ENCODE results near the gene MCAM. TPM values are rescaled to one million over a fixed set of nuclear protein-coding genes. Genes with fewer than 3 reads are reported as not detected.

The MCAM gene
- total RNA-seq, 2 donors from 2014 or later = 0.74 to 1.7 TPM

DNA sequence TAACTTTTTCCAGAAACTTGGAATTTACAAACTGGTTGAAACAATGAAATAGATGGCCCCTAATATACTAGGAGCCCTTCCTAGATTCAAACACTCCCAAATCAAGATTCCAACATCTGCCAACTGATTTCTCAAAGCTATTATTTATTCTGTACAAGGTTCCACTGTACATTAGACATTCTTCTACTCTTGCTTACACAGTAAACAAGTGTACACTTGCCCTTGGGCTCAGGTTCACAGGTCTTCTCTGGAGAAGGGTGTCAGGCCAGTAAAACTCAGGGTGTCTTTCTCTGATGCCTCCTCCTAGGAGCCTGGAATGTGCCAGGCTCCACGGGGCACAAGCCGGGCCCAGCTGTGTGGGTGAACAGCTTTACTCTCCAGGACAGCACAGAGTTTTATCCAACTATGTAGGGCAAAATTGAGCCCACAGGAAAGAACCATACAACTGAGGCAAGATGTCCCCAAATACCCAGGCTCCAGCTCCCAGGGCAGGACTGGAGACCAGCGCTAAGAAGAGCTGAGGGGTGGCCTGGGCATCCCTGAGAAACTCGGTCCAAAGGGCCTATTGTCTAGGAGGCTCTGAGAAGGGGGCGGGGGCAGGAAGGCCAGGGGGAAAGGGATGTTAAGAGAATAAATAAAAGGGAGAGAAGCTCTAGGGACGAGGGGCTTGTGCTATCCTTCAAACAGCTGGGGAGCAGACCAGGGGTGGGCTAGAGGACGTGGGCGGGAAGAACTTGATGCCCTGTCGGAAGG is 38.3 kb upstream of the MCAM start:
- ATAC-seq (no peak), DNase-seq (ENCODE audit: low spot score) (no peak)
- H3K27ac Mint-ChIP-seq = no peak overlapping the region
- no peaks in the 10 kb centered on the region for H3K9me3 Mint-ChIP-seq
- H3K4me1 Mint-ChIP-seq (ENCODE audit: low read depth in 2 of 2) = peaks cover 12 to 16% of the 10 kb centered on the region in 2 donors
- peaks cover 45 to 61% of the 10 kb centered on the region in 2 donors for H3K27me3 Mint-ChIP-seq
- no peak overlapping the region for H3K4me3 Mint-ChIP-seq
- no peaks in the 10 kb centered on the region for H3K36me3 Mint-ChIP-seq

DNA sequence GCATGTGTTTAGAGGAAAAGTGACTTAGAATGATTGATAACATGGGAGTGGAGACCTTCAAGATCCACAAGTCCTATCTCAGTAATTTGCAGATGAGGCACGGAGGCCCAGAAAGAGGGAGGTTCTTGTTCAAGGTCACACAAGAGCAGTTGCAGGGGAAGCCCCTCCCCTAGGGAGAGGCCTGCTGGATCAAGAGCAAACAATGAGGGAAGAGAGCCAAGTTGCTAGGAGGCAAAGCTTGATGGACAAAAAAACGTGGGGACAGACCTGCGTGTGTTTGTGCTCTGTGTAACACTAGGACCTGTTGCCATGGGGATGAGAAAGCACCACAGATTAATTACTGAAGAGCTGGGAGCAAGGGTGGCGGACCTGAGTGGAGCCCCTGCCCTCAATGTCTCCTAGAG is 35.9 kb upstream of the MCAM start:
- Mint-ChIP-seq H3K4me3 (no peak overlapping the region), H3K9me3 (no peaks in the 10 kb centered on the region)
- ATAC-seq = no peak

GRCh38 chr11:119351232-119351631 is 34.3 kb upstream of the MCAM start:
- Mint-ChIP-seq H3K36me3 (no peaks in the 10 kb centered on the region), H3K4me1 (ENCODE audit: low read depth in 2 of 2) (peaks cover 3 to 7% of the 10 kb centered on the region in 2 donors), H3K27ac (no peak overlapping the region), H3K9me3 (no peaks in the 10 kb centered on the region), H3K27me3 (peaks cover 35 to 40% of the 10 kb centered on the region in 2 donors), H3K4me3 (no peak overlapping the region)
- no peak for ATAC-seq
- DNase-seq (ENCODE audit: low spot score) = no peak

More for the DNA sequence above, 35.9 kb upstream of the MCAM start:
- H3K27ac Mint-ChIP-seq = no peak overlapping the region
- peaks cover 37 to 51% of the 10 kb centered on the region in 2 donors for H3K27me3 Mint-ChIP-seq
- H3K36me3 Mint-ChIP-seq = no peaks in the 10 kb centered on the region
- peaks cover 15 to 16% of the 10 kb centered on the region in 2 donors for H3K4me1 Mint-ChIP-seq (ENCODE audit: low read depth in 2 of 2)
- no peak for DNase-seq (ENCODE audit: low spot score)

DNA sequence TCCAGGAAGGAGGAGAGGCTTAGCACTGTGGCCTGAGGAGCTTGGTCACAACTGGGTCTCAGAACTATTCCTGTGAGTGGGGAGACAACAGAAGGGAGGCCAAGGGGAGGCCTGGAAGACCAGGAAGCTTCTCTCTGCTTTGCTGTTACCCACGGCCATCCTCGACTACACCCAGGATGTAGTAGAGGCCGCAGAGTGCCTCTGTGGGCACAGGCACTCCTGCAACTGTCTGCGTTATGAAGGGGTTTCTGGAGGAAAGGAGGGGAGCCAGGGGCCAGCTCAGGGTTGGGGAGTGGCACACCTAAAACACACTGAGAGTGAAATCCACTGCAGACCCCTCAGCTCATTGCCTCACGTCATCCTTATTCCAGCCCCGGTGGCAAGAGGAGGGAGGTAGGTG is 33.4 kb upstream of the MCAM start:
- Mint-ChIP-seq H3K27ac (peak overlapping the region in 1 of 2 donors; percentile 57), H3K9me3 (no peaks in the 10 kb centered on the region), H3K27me3 (peaks cover 29 to 37% of the 10 kb centered on the region in 2 donors), H3K4me3 (no peak overlapping the region), H3K36me3 (no peaks in the 10 kb centered on the region), H3K4me1 (ENCODE audit: low read depth in 2 of 2) (peaks cover 0 to 7% of the 10 kb centered on the region in 2 donors)
- ATAC-seq = no peak
- no peak for DNase-seq (ENCODE audit: low spot score)

GRCh38 chr11:119347940-119348605 is 31.1 kb upstream of the MCAM start:
- H3K9me3 Mint-ChIP-seq = no peaks in the 10 kb centered on the region
- no peaks in the 10 kb centered on the region for H3K36me3 Mint-ChIP-seq
- peaks cover 0 to 7% of the 10 kb centered on the region in 2 donors for H3K4me1 Mint-ChIP-seq (ENCODE audit: low read depth in 2 of 2)
- peaks cover 31 to 33% of the 10 kb centered on the region in 2 donors for H3K27me3 Mint-ChIP-seq
- H3K4me3 Mint-ChIP-seq = no peak overlapping the region
- no peak for DNase-seq (ENCODE audit: low spot score)
- no peak overlapping the region for H3K27ac Mint-ChIP-seq
- no peak for ATAC-seq

- DNase-seq (ENCODE audit: low spot score) = no peak
- no peak overlapping the region for H3K27ac Mint-ChIP-seq
- no peak for ATAC-seq
- peaks cover 0 to 7% of the 10 kb centered on the region in 2 donors for H3K4me1 Mint-ChIP-seq (ENCODE audit: low read depth in 2 of 2)
- no peaks in the 10 kb centered on the region for H3K9me3 Mint-ChIP-seq
- no peaks in the 10 kb centered on the region for H3K36me3 Mint-ChIP-seq
- H3K4me3 Mint-ChIP-seq = no peak overlapping the region
- peaks cover 28 to 32% of the 10 kb centered on the region in 2 donors for H3K27me3 Mint-ChIP-seq
Measured at GRCh38 chr11:119347242-119347641, 30.3 kb upstream of the MCAM start.

DNA sequence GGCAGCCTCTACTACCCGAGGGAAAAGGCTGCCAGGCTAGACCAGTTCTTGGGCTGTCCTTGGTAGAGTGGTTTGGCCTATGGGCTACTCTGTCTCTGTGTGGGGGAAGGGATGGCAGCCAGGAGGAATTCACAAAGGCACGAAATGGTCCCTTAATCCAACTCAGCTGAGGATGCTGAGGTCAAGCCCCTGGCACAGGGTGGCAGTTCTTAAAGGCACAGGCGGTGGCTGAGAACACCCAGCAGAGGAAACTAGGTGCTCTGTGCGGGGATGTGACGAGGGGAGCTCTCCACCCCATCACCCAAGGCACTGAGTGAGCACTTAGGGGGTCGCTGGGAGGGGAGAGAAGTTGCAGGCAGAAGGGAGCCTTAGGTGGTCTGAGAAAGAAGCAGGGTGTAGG is 29.7 kb upstream of the MCAM start, which contains the start of gene MFRP:
Gene MFRP, minus strand, starts transcription at position 101 of the 400 bp plus-strand sequence. CDS start 192 bp downstream, outside the sequence.
- Mint-ChIP-seq H3K4me1 (ENCODE audit: low read depth in 2 of 2) (peaks cover 0 to 7% of the 10 kb centered on the region in 2 donors), H3K9me3 (no peaks in the 10 kb centered on the region), H3K27ac (no peak within 1 kb of the TSS), H3K36me3 (no peaks in the 10 kb centered on the region), H3K4me3 (no peak within 1 kb of the TSS), H3K27me3 (peaks cover 26% of the 10 kb centered on the region in 2 donors)
- DNase-seq (ENCODE audit: low spot score) (no peak), ATAC-seq (no peak)

GRCh38 chr11:119345685-119346084 is 28.8 kb upstream of the MCAM start:
- Mint-ChIP-seq H3K27ac (no peak overlapping the region), H3K27me3 (peaks cover 24% of the 10 kb centered on the region in 2 donors)
- ATAC-seq = no peak

GRCh38 chr11:119344291-119345010 is 27.5 kb upstream of the MCAM start:
- Mint-ChIP-seq H3K4me1 (ENCODE audit: low read depth in 2 of 2) (peaks cover 4 to 5% of the 10 kb centered on the region in 2 donors), H3K36me3 (no peaks in the 10 kb centered on the region), H3K4me3 (no peak overlapping the region), H3K27me3 (peaks cover 21 to 26% of the 10 kb centered on the region in 2 donors), H3K27ac (no peak overlapping the region), H3K9me3 (no peaks in the 10 kb centered on the region)
- no peak for DNase-seq (ENCODE audit: low spot score)
- no peak for ATAC-seq

More at GRCh38 chr11:119345685-119346084, 28.8 kb upstream of the MCAM start:
- H3K9me3 Mint-ChIP-seq = no peaks in the 10 kb centered on the region
- no peak overlapping the region for H3K4me3 Mint-ChIP-seq
- H3K36me3 Mint-ChIP-seq = no peaks in the 10 kb centered on the region
- peaks cover 5 to 7% of the 10 kb centered on the region in 2 donors for H3K4me1 Mint-ChIP-seq (ENCODE audit: low read depth in 2 of 2)
- DNase-seq (ENCODE audit: low spot score) = no peak

GRCh38 chr11:119343726-119344125 is 26.8 kb upstream of the MCAM start:
- Mint-ChIP-seq H3K27ac (no peak overlapping the region), H3K36me3 (no peaks in the 10 kb centered on the region), H3K4me3 (no peak overlapping the region), H3K9me3 (no peaks in the 10 kb centered on the region), H3K4me1 (ENCODE audit: low read depth in 2 of 2) (peaks cover 5 to 6% of the 10 kb centered on the region in 2 donors), H3K27me3 (peaks cover 26 to 27% of the 10 kb centered on the region in 2 donors)
- no peak for DNase-seq (ENCODE audit: low spot score)
- ATAC-seq = no peak

GRCh38 chr11:119342362-119343130 is 25.6 kb upstream of the MCAM start:
- no peaks in the 10 kb centered on the region for H3K9me3 Mint-ChIP-seq
- peaks cover 5 to 9% of the 10 kb centered on the region in 2 donors for H3K4me1 Mint-ChIP-seq (ENCODE audit: low read depth in 2 of 2)
- H3K4me3 Mint-ChIP-seq = no peak overlapping the region
- H3K27me3 Mint-ChIP-seq = peaks cover 21 to 30% of the 10 kb centered on the region in 2 donors
- ATAC-seq (no peak), DNase-seq (ENCODE audit: low spot score) (no peak)
- no peak overlapping the region for H3K27ac Mint-ChIP-seq
- H3K36me3 Mint-ChIP-seq = no peaks in the 10 kb centered on the region

DNA sequence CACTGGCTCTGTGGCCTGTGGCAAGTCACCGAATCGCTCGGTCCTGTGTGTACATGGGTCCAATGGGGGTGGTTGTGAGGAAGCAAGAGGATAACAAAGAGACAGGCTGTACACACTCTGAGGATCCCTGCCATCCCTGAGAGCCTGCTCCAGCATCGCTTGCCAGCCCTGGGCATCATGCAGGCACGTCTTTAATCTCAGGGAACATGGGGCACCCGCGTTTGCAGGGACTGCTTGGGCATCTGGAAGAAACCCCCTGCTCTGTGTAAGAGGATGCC is 25.0 kb upstream of the MCAM start:
- peaks cover 19 to 27% of the 10 kb centered on the region in 2 donors for H3K27me3 Mint-ChIP-seq
- no peaks in the 10 kb centered on the region for H3K9me3 Mint-ChIP-seq
- no peaks in the 10 kb centered on the region for H3K36me3 Mint-ChIP-seq
- no peak overlapping the region for H3K27ac Mint-ChIP-seq
- DNase-seq (ENCODE audit: low spot score) (no peak), ATAC-seq (no peak)
- peaks cover 5 to 9% of the 10 kb centered on the region in 2 donors for H3K4me1 Mint-ChIP-seq (ENCODE audit: low read depth in 2 of 2)
- no peak overlapping the region for H3K4me3 Mint-ChIP-seq

Data from natural killer cell treated with Interleukin-12 subunit alpha and Interleukin-12 subunit beta and Interleukin-15 and Interleukin-18, amount 100 ng/mL, for 72 hours (primary cell).